K562 (cell line): ENCODE data around the gene ANKDD1A. TPM values are rescaled to one million over a fixed set of nuclear protein-coding genes. Genes with fewer than 3 reads are reported as not detected.

Source experiments
- ATAC-seq: fragments of 200-7000 bp; cut with Tn5 transposase; 3 replicates; pipeline ENCODE4 v1.9.1; 2020; ENCODE audit warnings: moderate library complexity
- BruUV-seq: library from RNA; stranded (reverse); fragments of 400-500 nt; replicated peaks from 2 replicates; lab custom pipeline; 2021; lab: Mats Ljungman, UMichigan
- CTCF ChIA-PET: fragments of 300-600 bp; formaldehyde crosslinking; extraction: SDS; loops from one replicate; lab custom pipeline; 2021; ENCODE audit warnings: low intra/inter-chr PET ratio; lab: Yijun Ruan, JAX
- POLR2A ChIA-PET: fragments of 300-600, 350-650 bp; sonication (Branson Sonifier 250); formaldehyde crosslinking; extraction: SDS; loops from one replicate; lab custom pipeline; 2021; ENCODE audit warnings: antibody characterized with exemption, inconsistent platforms; lab: Yijun Ruan, JAX
- DNase-seq, 4 experiments: peaks; one replicate each; pipeline versions ENCODE4 v3.0.0 to v3.0.0-alpha.2; 2011 to 2018; ENCODE audit warnings: low spot score in 3 of 4, mixed read lengths in 3 of 4; ENCODE audit errors: extremely low read depth in 1 of 4
- FAIRE-seq: peaks from 2 replicates; lab custom pipeline; 2011; peaks lifted over from hg19 to GRCh38; lab: Jason Lieb, UNC
- H2AFZ ChIP-seq: 2 replicates; pipeline ENCODE4 v1.6.0; 2011; ENCODE audit warnings: low read depth, low read length, control low read depth, inconsistent platforms
- H3K27ac ChIP-seq: fragments of 200-600 bp; 3 replicates; pipeline ENCODE4 v1.8.0; 2011; ENCODE audit warnings: low read depth, mild to moderate bottlenecking, control low read depth, inconsistent platforms, low read length, moderate library complexity, mixed read lengths; ENCODE audit errors: extremely low read depth
- H3K27me3 ChIP-seq, 2 experiments: fragments of 300-600 bp in 1 of 2; 2 replicates in 1 of 2; 3 replicates in 1 of 2; pipeline versions ENCODE4 v1.6.0 to v1.8.0; 2011; ENCODE audit warnings: inconsistent platforms in 2 of 2, low read length in 2 of 2, mild to moderate bottlenecking in 1 of 2, mixed read lengths in 1 of 2, moderate library complexity in 1 of 2; ENCODE audit not compliant: control insufficient read depth in 2 of 2, insufficient read depth in 2 of 2
- H3K36me3 ChIP-seq: fragments of 300-600 bp; 3 replicates; pipeline ENCODE4 v1.8.0; 2011; ENCODE audit warnings: mild to moderate bottlenecking, low read length, inconsistent platforms; ENCODE audit not compliant: control insufficient read depth, insufficient read depth
- H3K4me1 ChIP-seq, 2 experiments: fragments of 200-600 bp in 1 of 2; replicated peaks in 1 of 2; 2 replicates in 1 of 2; 3 replicates in 1 of 2; pipeline versions ENCODE4 v1.5.1 to v1.8.0; 2011; ENCODE audit warnings: inconsistent platforms in 2 of 2, low read length in 2 of 2, mild to moderate bottlenecking in 1 of 2, mixed read lengths in 1 of 2, moderate library complexity in 1 of 2; ENCODE audit not compliant: control insufficient read depth in 2 of 2, insufficient read depth in 2 of 2
- H3K4me2 ChIP-seq: 2 replicates; pipeline ENCODE4 v1.6.1; 2011; ENCODE audit warnings: low read length, control low read depth, inconsistent platforms, mixed read lengths; ENCODE audit not compliant: insufficient read depth
- H3K4me3 ChIP-seq: fragments of 200-600 bp; sonication (generic), shearing (Covaris generic); 2 replicates; pipeline ENCODE4 v1.5.1; 2016; ENCODE audit warnings: control low read depth, inconsistent platforms
- H3K79me2 ChIP-seq: fragments of 200-600 bp; 3 replicates; pipeline ENCODE4 v1.8.0; 2011; ENCODE audit warnings: low read length, inconsistent platforms; ENCODE audit not compliant: control insufficient read depth, insufficient read depth
- H3K9ac ChIP-seq, 2 experiments: 2 replicates each; pipeline versions ENCODE4 v1.6.0 to v1.6.1; 2011; ENCODE audit warnings: low read depth in 2 of 2, low read length in 2 of 2, control low read depth in 1 of 2, inconsistent platforms in 1 of 2, mild to moderate bottlenecking in 1 of 2, mixed read lengths in 1 of 2; ENCODE audit not compliant: insufficient read depth in 1 of 2
- H3K9me1 ChIP-seq: one replicate; pipeline ENCODE4 v1.6.0; 2011; ENCODE audit warnings: inconsistent platforms, mild to moderate bottlenecking, low read length, moderate library complexity; ENCODE audit not compliant: control insufficient read depth, insufficient read depth
- H3K9me3 ChIP-seq: replicated peaks from 2 replicates; pipeline ENCODE4 v1.5.1; 2011; ENCODE audit warnings: low read depth, low read length, inconsistent platforms; ENCODE audit not compliant: control insufficient read depth, insufficient read depth
- H4K20me1 ChIP-seq: replicated peaks from 2 replicates; pipeline ENCODE4 v1.6.1; 2011; ENCODE audit warnings: low read length, inconsistent platforms, mixed read lengths; ENCODE audit not compliant: control insufficient read depth, insufficient read depth
- LARP7 ChIP-seq: fragments of 450-650 bp; IDR thresholded peaks from 2 replicates; pipeline ENCODE4 v1.6.1; 2016
- MYBL2 ChIP-seq, 2 experiments: fragments of 450-650 bp in 1 of 2; sonication (generic) in 1 of 2; formaldehyde crosslinking in 1 of 2; IDR thresholded peaks; 2 replicates each; pipeline versions ENCODE4 v1.6.1 to v1.8.1; 2017 to 2022; ENCODE audit warnings: borderline replicate concordance in 1 of 2, inconsistent platforms in 1 of 2, low read depth in 1 of 2, mild to moderate bottlenecking in 1 of 2, missing genetic modification reagents in 1 of 2, moderate library complexity in 1 of 2
- POU5F1 ChIP-seq: fragments of 150-350 bp; IDR thresholded peaks from 2 replicates; pipeline ENCODE4 v1.6.1; 2014; ENCODE audit warnings: borderline replicate concordance, low read length, low read depth, mild to moderate bottlenecking; ENCODE audit not compliant: partially characterized antibody
- SIN3A ChIP-seq, 2 experiments: fragments of 150-350 bp in 1 of 2; IDR thresholded peaks; 2 replicates each; pipeline ENCODE4 v1.6.1; 2011 to 2016; ENCODE audit warnings: borderline replicate concordance in 2 of 2, low read depth in 2 of 2, low read length in 2 of 2, mild to moderate bottlenecking in 2 of 2, moderate library complexity in 2 of 2; ENCODE audit not compliant: control insufficient read depth in 1 of 2
- TCFL5 ChIP-seq: fragments of 250-450 bp; sonication (Bioruptor Pico); conservative IDR thresholded peaks from 2 replicates; pipeline ENCODE4 v1.6.1; 2021; ENCODE audit warnings: mild to moderate bottlenecking, moderate library complexity, matching md5 sums
- ZNF212 ChIP-seq: fragments of 450-650 bp; formaldehyde crosslinking; IDR thresholded peaks from 2 replicates; pipeline ENCODE4 v1.4.0; 2020; ENCODE audit warnings: mild to moderate bottlenecking
- WGBS: fragments of 100-300 bp; shearing (Covaris generic); methylation state at CpG from one replicate; pipeline ENCODE4 v1.1.6; 2016; ENCODE audit warnings: low coverage, mixed read lengths; ENCODE audit not compliant: insufficient coverage; ENCODE audit errors: missing lambda C conversion rate; 5-methylcytosine and 5-hydroxymethylcytosine counted together
- in situ Hi-C: fragments of 300-500 bp; cut with MboI; formaldehyde crosslinking; loops from 4 replicates; pipeline ENCODE4 v1.15.0; 2018; ENCODE audit warnings: inconsistent platforms, mixed read lengths
- intact Hi-C: fragments of 100-400 bp; cut with micrococcal nuclease; formaldehyde crosslinking; loops from 2 replicates; pipeline ENCODE4 v1.14.2; 2022
- polyA plus RNA-seq, 8 experiments: library from polyadenylated mRNA; depleted of rRNA in 4 of 8; stranded (reverse) in 5 of 8; unstranded in 3 of 8; fragments of >200 nt; fragmentation: Nextera tagmentation in 2 of 8; fragmentation: Illumina TruSeq in 1 of 8; extraction: Ambion mirVana in 2 of 8; extraction: Trizol in 1 of 8; gene quantifications; 2 replicates each; pipeline versions ENCODE4 v1.2.1 to v1.2.3, GENCODE V29; 2011 to 2014; ENCODE audit warnings: inconsistent platforms in 1 of 8, missing spikeins in 1 of 8
- total RNA-seq, 7 experiments: library from RNA; depleted of rRNA in 6 of 7; stranded (reverse); fragments of >200 nt in 6 of 7; fragmentation: Illumina TruSeq in 2 of 7; extraction: Trizol in 2 of 7; gene quantifications; 2 replicates each; pipeline versions ENCODE4 v1.2.1 to v1.2.3, GENCODE V29; 2011 to 2021; ENCODE audit warnings: low replicate concordance in 1 of 7
- TF ChIP-seq, protein P1 (sequence below): fragments of 250-450 bp; sonication (Bioruptor Pico); IDR thresholded peaks from 2 replicates; pipeline ENCODE4 v1.8.0; 2022; ENCODE audit warnings: moderate library complexity, mild to moderate bottlenecking, inconsistent platforms
- TF ChIP-seq, protein P2 (sequence below): fragments of 450-650 bp; IDR thresholded peaks from 2 replicates; pipeline ENCODE4 v1.6.1; 2014; ENCODE audit warnings: low read depth, mild to moderate bottlenecking, moderate library complexity, borderline replicate concordance
- TF ChIP-seq, protein P3 (sequence below): fragments of 250-450 bp; sonication (Bioruptor Pico); IDR thresholded peaks from 2 replicates; pipeline ENCODE4 v1.4.0; 2020; ENCODE audit warnings: mild to moderate bottlenecking, moderate library complexity, borderline replicate concordance
- TF ChIP-seq, protein P4 (sequence below), 2 experiments: fragments of 450-650 bp in 1 of 2; sonication (generic) in 1 of 2; formaldehyde crosslinking in 1 of 2; IDR thresholded peaks in 1 of 2; conservative IDR thresholded peaks in 1 of 2; 2 replicates each; pipeline versions ENCODE4 v1.6.1 to v1.8.1; 2016 to 2023; ENCODE audit warnings: mild to moderate bottlenecking in 2 of 2, moderate library complexity in 2 of 2, inconsistent platforms in 1 of 2, missing genetic modification reagents in 1 of 2
- TF ChIP-seq, protein P5 (sequence below): fragments of 250-450 bp; sonication (Bioruptor Pico); IDR thresholded peaks from 2 replicates; pipeline ENCODE4 v1.5.0; 2021

Gene ANKDD1A
- total and polyA plus RNA-seq, 9 of the 15 experiments (the other 6 are each of a cell fraction or from before 2014, with no cell fraction given), result 0.08 to 0.80 (median 0.43) TPM

DNA sequence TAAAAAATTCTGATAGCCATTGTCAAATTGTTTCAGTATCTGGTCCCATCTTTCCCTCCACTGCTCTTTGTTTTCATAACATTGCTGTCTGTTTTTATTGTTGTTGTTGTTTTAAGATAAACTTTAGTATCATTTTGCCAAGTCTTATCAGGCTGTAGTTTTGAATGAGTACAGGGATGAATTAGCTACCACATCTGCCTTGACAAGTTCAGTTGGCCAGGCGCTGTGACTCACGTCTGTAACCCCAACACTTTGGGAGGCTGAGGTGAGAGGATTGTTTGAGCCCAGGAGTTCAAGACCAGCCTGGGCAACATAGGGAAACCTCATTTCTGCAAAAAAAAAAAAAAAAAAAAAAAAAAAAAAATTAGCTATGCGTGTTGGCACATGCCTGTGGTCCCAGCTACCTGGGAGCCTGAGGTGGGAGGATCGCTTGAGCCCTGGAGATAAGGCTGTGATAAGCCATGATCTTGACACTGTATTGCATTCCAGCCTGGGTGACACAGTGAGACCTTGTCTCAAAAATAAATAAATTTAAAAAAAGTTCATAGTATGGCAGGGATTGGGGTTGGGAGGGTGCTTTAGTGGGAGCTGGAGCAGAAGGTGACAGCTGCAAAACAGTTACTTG lies 8.3 kb upstream of the ANKDD1A start (continued):
- TF ChIP-seq MYBL2 (IDR thresholded peaks at IDR 0.05; ENCODE audit: low read depth) (no peak), MYBL2 (CRISPR knock-in tag; IDR thresholded peaks at IDR 0.05; ENCODE audit: borderline replicate concordance) (no peak), TCFL5 (CRISPR knock-in tag) (no peak)
- TF ChIP-seq, protein P1, sequence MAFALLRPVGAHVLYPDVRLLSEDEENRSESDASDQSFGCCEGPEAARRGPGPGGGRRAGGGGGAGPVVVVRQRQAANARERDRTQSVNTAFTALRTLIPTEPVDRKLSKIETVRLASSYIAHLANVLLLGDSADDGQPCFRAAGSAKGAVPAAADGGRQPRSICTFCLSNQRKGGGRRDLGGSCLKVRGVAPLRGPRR (CRISPR knock-in tag), result no peak

DNA sequence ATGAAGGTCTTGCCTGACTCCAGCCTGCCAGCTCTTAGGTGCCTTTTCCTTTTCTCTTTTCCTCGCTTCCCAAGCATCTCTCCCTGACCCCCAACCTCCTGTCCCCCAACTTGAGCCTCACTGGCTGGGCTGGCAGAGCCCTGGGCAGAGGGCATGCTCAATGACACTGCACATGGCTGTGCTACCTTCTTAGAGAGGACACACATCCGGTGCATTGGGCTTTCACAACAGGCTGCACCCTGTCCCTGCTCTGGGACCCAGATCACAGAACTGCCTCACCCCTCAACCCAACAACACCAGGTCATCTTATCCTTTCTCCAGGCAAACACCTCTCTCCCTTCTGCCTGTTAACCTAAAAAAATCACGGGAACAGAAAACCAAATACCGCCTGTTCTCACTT lies 7.5 kb upstream of the ANKDD1A start:
- DNase-seq (no peak), ATAC-seq (no peak), FAIRE-seq (no peak)
- intact Hi-C loops, result loop anchor here (10.0 kb wide), 1 partner anchor 89 kb away; no protein-coding TSS in a partner anchor
- no peaks in the 10 kb centered on the region for H3K9me1 ChIP-seq
- WGBS, result 31% methylated on average over 4 of the region's 4 CpGs
- BruUV-seq, result no TSS peak
- ChIA-PET CTCF (interaction anchor here (2.1 kb wide), 1 partner anchor 173 kb away, joined by 16 read pairs; no protein-coding TSS in a partner anchor), POLR2A (interaction anchor here (0.6 kb wide), 1 partner anchor 64 kb away, joined by 3 read pairs; no protein-coding TSS in a partner anchor)
- in situ Hi-C loops, result no loop called here
- no peaks in the 10 kb centered on the region for H4K20me1 ChIP-seq
- no peak overlapping the region for H3K27ac ChIP-seq
- H3K9me3 ChIP-seq, result no peaks in the 10 kb centered on the region
- no peaks in the 10 kb centered on the region for H3K36me3 ChIP-seq
- peaks cover 0 to 7% of the 10 kb centered on the region in 2 experiments; a peak in 2 of 5 replicates for H3K27me3 ChIP-seq
- no peaks in the 10 kb centered on the region for H3K79me2 ChIP-seq
- H2AFZ ChIP-seq, result no peak overlapping the region
- no peak overlapping the region for H3K9ac ChIP-seq
- peaks cover 0 to 5% of the 10 kb centered on the region in 2 experiments; a peak in 2 of 5 replicates for H3K4me1 ChIP-seq
- no peak overlapping the region for H3K4me2 ChIP-seq
- H3K4me3 ChIP-seq, result no peak overlapping the region
- TF ChIP-seq POU5F1, result no peak
- no peak for TF ChIP-seq LARP7
- TF ChIP-seq, protein P2, sequence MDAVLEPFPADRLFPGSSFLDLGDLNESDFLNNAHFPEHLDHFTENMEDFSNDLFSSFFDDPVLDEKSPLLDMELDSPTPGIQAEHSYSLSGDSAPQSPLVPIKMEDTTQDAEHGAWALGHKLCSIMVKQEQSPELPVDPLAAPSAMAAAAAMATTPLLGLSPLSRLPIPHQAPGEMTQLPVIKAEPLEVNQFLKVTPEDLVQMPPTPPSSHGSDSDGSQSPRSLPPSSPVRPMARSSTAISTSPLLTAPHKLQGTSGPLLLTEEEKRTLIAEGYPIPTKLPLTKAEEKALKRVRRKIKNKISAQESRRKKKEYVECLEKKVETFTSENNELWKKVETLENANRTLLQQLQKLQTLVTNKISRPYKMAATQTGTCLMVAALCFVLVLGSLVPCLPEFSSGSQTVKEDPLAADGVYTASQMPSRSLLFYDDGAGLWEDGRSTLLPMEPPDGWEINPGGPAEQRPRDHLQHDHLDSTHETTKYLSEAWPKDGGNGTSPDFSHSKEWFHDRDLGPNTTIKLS, result no peak
- TF ChIP-seq, protein P3, sequence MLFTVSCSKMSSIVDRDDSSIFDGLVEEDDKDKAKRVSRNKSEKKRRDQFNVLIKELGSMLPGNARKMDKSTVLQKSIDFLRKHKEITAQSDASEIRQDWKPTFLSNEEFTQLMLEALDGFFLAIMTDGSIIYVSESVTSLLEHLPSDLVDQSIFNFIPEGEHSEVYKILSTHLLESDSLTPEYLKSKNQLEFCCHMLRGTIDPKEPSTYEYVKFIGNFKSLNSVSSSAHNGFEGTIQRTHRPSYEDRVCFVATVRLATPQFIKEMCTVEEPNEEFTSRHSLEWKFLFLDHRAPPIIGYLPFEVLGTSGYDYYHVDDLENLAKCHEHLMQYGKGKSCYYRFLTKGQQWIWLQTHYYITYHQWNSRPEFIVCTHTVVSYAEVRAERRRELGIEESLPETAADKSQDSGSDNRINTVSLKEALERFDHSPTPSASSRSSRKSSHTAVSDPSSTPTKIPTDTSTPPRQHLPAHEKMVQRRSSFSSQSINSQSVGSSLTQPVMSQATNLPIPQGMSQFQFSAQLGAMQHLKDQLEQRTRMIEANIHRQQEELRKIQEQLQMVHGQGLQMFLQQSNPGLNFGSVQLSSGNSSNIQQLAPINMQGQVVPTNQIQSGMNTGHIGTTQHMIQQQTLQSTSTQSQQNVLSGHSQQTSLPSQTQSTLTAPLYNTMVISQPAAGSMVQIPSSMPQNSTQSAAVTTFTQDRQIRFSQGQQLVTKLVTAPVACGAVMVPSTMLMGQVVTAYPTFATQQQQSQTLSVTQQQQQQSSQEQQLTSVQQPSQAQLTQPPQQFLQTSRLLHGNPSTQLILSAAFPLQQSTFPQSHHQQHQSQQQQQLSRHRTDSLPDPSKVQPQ (CRISPR knock-in tag), result no peak
- no peak for TF ChIP-seq SIN3A (IDR thresholded peaks at IDR 0.05; ENCODE audit: borderline replicate concordance in 2 of 2, control insufficient read depth in 1 of 2, low read depth in 2 of 2, low read length in 2 of 2)
- TF ChIP-seq, protein P4, sequence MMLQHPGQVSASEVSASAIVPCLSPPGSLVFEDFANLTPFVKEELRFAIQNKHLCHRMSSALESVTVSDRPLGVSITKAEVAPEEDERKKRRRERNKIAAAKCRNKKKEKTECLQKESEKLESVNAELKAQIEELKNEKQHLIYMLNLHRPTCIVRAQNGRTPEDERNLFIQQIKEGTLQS (IDR thresholded peaks at IDR 0.05), result no peak
- TF ChIP-seq, protein P4 (CRISPR knock-in tag; conservative IDR thresholded peaks at IDR 0.05), result no peak
- no peak for TF ChIP-seq ZNF212
- TF ChIP-seq, protein P5, sequence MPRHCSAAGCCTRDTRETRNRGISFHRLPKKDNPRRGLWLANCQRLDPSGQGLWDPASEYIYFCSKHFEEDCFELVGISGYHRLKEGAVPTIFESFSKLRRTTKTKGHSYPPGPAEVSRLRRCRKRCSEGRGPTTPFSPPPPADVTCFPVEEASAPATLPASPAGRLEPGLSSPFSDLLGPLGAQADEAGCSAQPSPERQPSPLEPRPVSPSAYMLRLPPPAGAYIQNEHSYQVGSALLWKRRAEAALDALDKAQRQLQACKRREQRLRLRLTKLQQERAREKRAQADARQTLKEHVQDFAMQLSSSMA (CRISPR knock-in tag), result no peak
